Measurements from ENCODE around the gene CTU2. TPM values are rescaled to one million over a fixed set of nuclear protein-coding genes. Genes with fewer than 3 reads are reported as not detected.

The CTU2 gene
- total RNA-seq, 1 experiment from 2014 or later = 24.8 TPM

DNA sequence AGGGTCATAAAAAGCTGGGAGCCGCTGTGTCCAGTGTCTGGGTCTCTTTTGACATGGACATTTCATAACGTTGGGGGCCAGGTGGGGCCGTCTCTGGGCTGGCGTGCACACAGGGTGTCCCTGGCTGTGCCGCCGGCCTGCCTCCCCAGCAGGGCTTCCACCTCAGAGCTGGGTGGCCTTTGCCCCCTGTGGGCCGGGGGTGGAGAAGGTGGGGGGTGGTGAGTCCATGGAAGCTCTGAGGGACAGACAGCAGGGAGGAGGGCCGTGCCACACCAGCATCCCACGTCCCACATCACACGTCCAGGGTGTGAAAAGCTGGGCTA, 19.1 kb upstream of the CTU2 start:
- no peak overlapping the region for H3K4me3 ChIP-seq (ENCODE audit: low read depth in 2 of 2, low read length in 2 of 2)
- no peak for ATAC-seq
- in situ Hi-C loops (cut with HindIII; ENCODE audit: low pct_unique_long_range_greater_than_20kb, low sequenced_read_pairs) = no loop called here
- CTCF ChIA-PET = interaction anchor here (1.3 kb wide), 1 partner anchor 9 kb away, joined by 3 read pairs; no protein-coding TSS in a partner anchor
- intact Hi-C loops (cut with micrococcal nuclease; ENCODE audit: unreplicated experiment) = no loop called here
- BruUV-seq (replicated peaks) = no TSS peak
- TF ChIP-seq SIN3A (IDR thresholded peaks at IDR 0.05; ENCODE audit: borderline replicate concordance, insufficient read depth, low read depth, low read length) = no peak
- no peak for TF ChIP-seq CTCF (IDR thresholded peaks at IDR 0.05)
- no peak for TF ChIP-seq POLR2AphosphoS5 (IDR thresholded peaks at IDR 0.05; ENCODE audit: low read depth, low read length)
- TF ChIP-seq TCF7L2 (IDR thresholded peaks at IDR 0.05; ENCODE audit: low read depth, low read length) = no peak
- TF ChIP-seq, protein P1, sequence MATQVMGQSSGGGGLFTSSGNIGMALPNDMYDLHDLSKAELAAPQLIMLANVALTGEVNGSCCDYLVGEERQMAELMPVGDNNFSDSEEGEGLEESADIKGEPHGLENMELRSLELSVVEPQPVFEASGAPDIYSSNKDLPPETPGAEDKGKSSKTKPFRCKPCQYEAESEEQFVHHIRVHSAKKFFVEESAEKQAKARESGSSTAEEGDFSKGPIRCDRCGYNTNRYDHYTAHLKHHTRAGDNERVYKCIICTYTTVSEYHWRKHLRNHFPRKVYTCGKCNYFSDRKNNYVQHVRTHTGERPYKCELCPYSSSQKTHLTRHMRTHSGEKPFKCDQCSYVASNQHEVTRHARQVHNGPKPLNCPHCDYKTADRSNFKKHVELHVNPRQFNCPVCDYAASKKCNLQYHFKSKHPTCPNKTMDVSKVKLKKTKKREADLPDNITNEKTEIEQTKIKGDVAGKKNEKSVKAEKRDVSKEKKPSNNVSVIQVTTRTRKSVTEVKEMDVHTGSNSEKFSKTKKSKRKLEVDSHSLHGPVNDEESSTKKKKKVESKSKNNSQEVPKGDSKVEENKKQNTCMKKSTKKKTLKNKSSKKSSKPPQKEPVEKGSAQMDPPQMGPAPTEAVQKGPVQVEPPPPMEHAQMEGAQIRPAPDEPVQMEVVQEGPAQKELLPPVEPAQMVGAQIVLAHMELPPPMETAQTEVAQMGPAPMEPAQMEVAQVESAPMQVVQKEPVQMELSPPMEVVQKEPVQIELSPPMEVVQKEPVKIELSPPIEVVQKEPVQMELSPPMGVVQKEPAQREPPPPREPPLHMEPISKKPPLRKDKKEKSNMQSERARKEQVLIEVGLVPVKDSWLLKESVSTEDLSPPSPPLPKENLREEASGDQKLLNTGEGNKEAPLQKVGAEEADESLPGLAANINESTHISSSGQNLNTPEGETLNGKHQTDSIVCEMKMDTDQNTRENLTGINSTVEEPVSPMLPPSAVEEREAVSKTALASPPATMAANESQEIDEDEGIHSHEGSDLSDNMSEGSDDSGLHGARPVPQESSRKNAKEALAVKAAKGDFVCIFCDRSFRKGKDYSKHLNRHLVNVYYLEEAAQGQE (IDR thresholded peaks at IDR 0.05; ENCODE audit: insufficient read depth in 1 of 2, low read depth in 2 of 2, low read length in 1 of 2) = no peak
- no peak overlapping the region for H3K27ac ChIP-seq (ENCODE audit: low read length)
- H3K4me1 ChIP-seq (ENCODE audit: control insufficient read depth, insufficient read depth, low read length) = no peaks in the 10 kb centered on the region; the same call in 1 of the 2 replicates
- no peaks in the 10 kb centered on the region for H3K36me3 ChIP-seq (ENCODE audit: control insufficient read depth, insufficient read depth, low read length)
- no peaks in the 10 kb centered on the region for H3K27me3 ChIP-seq (ENCODE audit: control insufficient read depth, insufficient read depth, low read length)
- no peaks in the 10 kb centered on the region for H3K9me3 ChIP-seq (ENCODE audit: control insufficient read depth, insufficient read depth, low read depth, low read length)
- POLR2A ChIA-PET = interaction anchor here (0.5 kb wide), 1 partner anchor 19 kb away, joined by 4 read pairs; no protein-coding TSS in a partner anchor
- no peak for DNase-seq (ENCODE audit: low read depth, low spot score)

- Histone ChIP-seq H3K4me1 (ENCODE audit: control insufficient read depth, insufficient read depth, low read length) (no peaks in the 10 kb centered on the region; the same call in 1 of the 2 replicates), H3K27me3 (ENCODE audit: control insufficient read depth, insufficient read depth, low read length) (no peaks in the 10 kb centered on the region), H3K4me3 (ENCODE audit: low read depth in 2 of 2, low read length in 2 of 2) (no peak overlapping the region), H3K27ac (ENCODE audit: low read length) (no peak overlapping the region), H3K9me3 (ENCODE audit: control insufficient read depth, insufficient read depth, low read depth, low read length) (no peaks in the 10 kb centered on the region), H3K36me3 (ENCODE audit: control insufficient read depth, insufficient read depth, low read length) (no peaks in the 10 kb centered on the region)
- DNase-seq (ENCODE audit: low read depth, low spot score) (no peak), ATAC-seq (no peak)
- ChIA-PET CTCF (interaction anchor here (0.7 to 1.3 kb wide), 3 partner anchors 9 to 1059 kb away, joined by 3 to 7 read pairs (median 4); no protein-coding TSS in a partner anchor), POLR2A (no interaction called here)
- no peak for TF ChIP-seq CTCF (IDR thresholded peaks at IDR 0.05)
- TF ChIP-seq SIN3A (IDR thresholded peaks at IDR 0.05; ENCODE audit: borderline replicate concordance, insufficient read depth, low read depth, low read length) = no peak
- no peak for TF ChIP-seq TCF7L2 (IDR thresholded peaks at IDR 0.05; ENCODE audit: low read depth, low read length)
- TF ChIP-seq, protein P1 (IDR thresholded peaks at IDR 0.05; ENCODE audit: insufficient read depth in 1 of 2, low read depth in 2 of 2, low read length in 1 of 2) = no peak
- TF ChIP-seq POLR2AphosphoS5 (IDR thresholded peaks at IDR 0.05; ENCODE audit: low read depth, low read length) = no peak
- intact Hi-C loops (cut with micrococcal nuclease; ENCODE audit: unreplicated experiment) = no loop called here
- no TSS peak for BruUV-seq (replicated peaks)
- in situ Hi-C loops (cut with HindIII; ENCODE audit: low pct_unique_long_range_greater_than_20kb, low sequenced_read_pairs) = no loop called here
Measured at GRCh38 chr16:88687676-88688012, 18.7 kb upstream of the CTU2 start.
